B cell (primary cell): ENCODE measurements around the gene PAQR6. TPM values are rescaled to one million over a fixed set of nuclear protein-coding genes. Genes with fewer than 3 reads are reported as not detected.
"Not testable (repeated sequence)": the region's sequence is repeated elsewhere in the genome, so short reads cannot be mapped to it uniquely, and the experiment has no call there.

ENCODE experiments used
- ATAC-seq: fragments of 200-7000 bp; cut with Tn5 transposase; one replicate; pipeline ENCODE4 v1.10.0; 2021; ENCODE audit warnings: low read depth, mild to moderate bottlenecking, moderate number of reproducible peaks, moderate library complexity
- CTCF ChIA-PET: fragments of 350-600 bp; sonication (Branson Sonifier 250); formaldehyde crosslinking; loops from one replicate; lab custom pipeline; 2021; ENCODE audit warnings: antibody characterized with exemption, inconsistent platforms; lab: Charles Lee
- POLR2A ChIA-PET: fragments of 350-600 bp; sonication (Branson Sonifier 250); formaldehyde crosslinking; loops from one replicate; lab custom pipeline; 2021; ENCODE audit warnings: antibody characterized with exemption; lab: Charles Lee
- DNase-seq: peaks from one replicate; pipeline ENCODE4 v3.0.0; 2013
- H2AFZ ChIP-seq: 2 replicates; pipeline ENCODE4 v1.6.1; 2012; ENCODE audit warnings: mild to moderate bottlenecking, low read depth, low read length; ENCODE audit not compliant: insufficient read depth, poor library complexity, severe bottlenecking
- H3K27ac ChIP-seq, 2 donors: 1 replicate in 1 of 2; 2 replicates in 1 of 2; pipeline ENCODE4 v1.5.1; 2012 to 2013; ENCODE audit warnings: low read length in 2 of 2, mild to moderate bottlenecking in 2 of 2, moderate library complexity in 1 of 2
- H3K27me3 ChIP-seq, 4 experiments: fragments of 200-600 bp in 1 of 4; sonication (generic) in 1 of 4; replicated peaks in 1 of 4; 1 replicate in 2 of 4; 2 replicates in 2 of 4; pipeline versions ENCODE4 v1.6.1 to v1.7.0; 2013 to 2016; ENCODE audit warnings: low read length in 3 of 4, mild to moderate bottlenecking in 2 of 4, mixed read lengths in 1 of 4, moderate library complexity in 1 of 4; ENCODE audit not compliant: insufficient read depth in 4 of 4, control insufficient read depth in 3 of 4; ENCODE audit errors: control extremely low read depth in 1 of 4
- H3K36me3 ChIP-seq, 2 experiments: replicated peaks in 1 of 2; 1 replicate in 1 of 2; 2 replicates in 1 of 2; pipeline versions ENCODE4 v1.6.1 to v1.7.1; 2013; ENCODE audit warnings: low read length in 1 of 2; ENCODE audit not compliant: insufficient read depth in 2 of 2, control insufficient read depth in 1 of 2; ENCODE audit errors: control extremely low read depth in 1 of 2, extremely low read depth in 1 of 2
- H3K4me1 ChIP-seq, 2 donors: fragments of 200-600 bp in 1 of 2; sonication (generic) in 1 of 2; 1 replicate in 1 of 2; 2 replicates in 1 of 2; pipeline versions ENCODE4 v1.5.1 to v1.6.1; 2013 to 2017; ENCODE audit warnings: low read length in 2 of 2; ENCODE audit not compliant: control insufficient read depth in 2 of 2, insufficient read depth in 2 of 2
- H3K4me2 ChIP-seq: replicated peaks from 2 replicates; pipeline ENCODE3; 2012; ENCODE audit warnings: mild to moderate bottlenecking, low read depth, low read length; ENCODE audit not compliant: poor library complexity, severe bottlenecking
- H3K4me3 ChIP-seq, 5 experiments: fragments of 200-600 bp in 1 of 5; sonication (generic) in 1 of 5; 1 replicate in 3 of 5; 2 replicates in 2 of 5; pipeline versions ENCODE4 v1.5.1 to v1.7.0; 2011 to 2016; ENCODE audit warnings: low read length in 4 of 5, mild to moderate bottlenecking in 4 of 5, low read depth in 2 of 5, control low read depth in 1 of 5, moderate library complexity in 1 of 5; ENCODE audit not compliant: insufficient read depth in 1 of 5; ENCODE audit errors: control extremely low read depth in 1 of 5, extremely low read depth in 1 of 5
- H3K79me2 ChIP-seq: fragments of 200-600 bp; sonication (generic); one replicate; pipeline ENCODE4 v1.6.0; 2016; ENCODE audit warnings: low read length; ENCODE audit not compliant: control insufficient read depth, insufficient read depth
- H3K9ac ChIP-seq: fragments of 200-600 bp; sonication (generic); 2 replicates; pipeline ENCODE4 v1.6.1; 2017; ENCODE audit warnings: mild to moderate bottlenecking, low read length, moderate library complexity
- H3K9me3 ChIP-seq, 3 donors: one replicate each; pipeline versions ENCODE4 v1.6.1 to v1.7.1; 2013; ENCODE audit warnings: low read length in 2 of 3; ENCODE audit not compliant: control insufficient read depth in 2 of 3, insufficient read depth in 1 of 3; ENCODE audit errors: control extremely low read depth in 1 of 3
- H4K20me1 ChIP-seq: 2 replicates; pipeline ENCODE4 v1.6.0; 2012; ENCODE audit warnings: mild to moderate bottlenecking, low read length; ENCODE audit not compliant: insufficient read depth, control insufficient read depth, poor library complexity, severe bottlenecking
- H3K27ac Mint-ChIP-seq: one replicate; pipeline ENCODE4 v1.8.0; 2021; ENCODE audit warnings: mixed read lengths
- H3K27me3 Mint-ChIP-seq: one replicate; pipeline ENCODE4 v1.8.0; 2021; ENCODE audit warnings: mixed read lengths
- H3K4me1 Mint-ChIP-seq: one replicate; pipeline ENCODE4 v1.8.0; 2021; ENCODE audit warnings: mixed read lengths
- H3K4me3 Mint-ChIP-seq: one replicate; pipeline ENCODE4 v1.8.0; 2021; ENCODE audit warnings: mixed read lengths
- H3K9me3 Mint-ChIP-seq: one replicate; pipeline ENCODE4 v1.8.0; 2022; ENCODE audit warnings: mixed read lengths; ENCODE audit not compliant: insufficient read depth
- CTCF ChIP-seq: fragments of 200-600 bp; IDR thresholded peaks from one replicate; pipeline ENCODE4 v1.8.0; 2022; ENCODE audit warnings: antibody characterized with exemption, mild to moderate bottlenecking
- EZH2 ChIP-seq: IDR thresholded peaks from 2 replicates; pipeline ENCODE4 v1.6.1; 2012; ENCODE audit warnings: borderline replicate concordance, low read depth, mild to moderate bottlenecking, moderate library complexity, low read length; ENCODE audit not compliant: insufficient read depth, poor library complexity, severe bottlenecking
- WGBS: methylation state at CpG from one replicate; pipeline ENCODE4 v1.1.5; 2013; ENCODE audit warnings: missing lambda C conversion rate; ENCODE audit not compliant: insufficient coverage; 5-methylcytosine and 5-hydroxymethylcytosine counted together
- intact Hi-C: fragments of 100-400 bp; cut with micrococcal nuclease; formaldehyde crosslinking; loops from one replicate; pipeline ENCODE4 v1.10.0; 2022
- polyA plus RNA-seq: library from polyadenylated mRNA; depleted of rRNA; stranded (reverse); fragments of >200 nt; gene quantifications from 2 replicates; pipeline ENCODE4 v1.2.3, GENCODE V29; 2012
- total RNA-seq, 2 donors: library from RNA; stranded (reverse); fragments of 120-200 nt in 1 of 2; gene quantifications; 1 replicate in 1 of 2; 2 replicates in 1 of 2; pipeline versions ENCODE4 v1.2.3 to v1.2.4, GENCODE V29; 2013 to 2022

PAQR6 gene
- total and polyA plus RNA-seq, 2 donors (not counting 1 experiment from before 2014, with no cell fraction given), result 1.3 to 1.8 TPM

- no peaks in the 10 kb centered on the region for H3K9me3 ChIP-seq
- H3K4me3 ChIP-seq, result peak overlapping the region in 1 of 5 experiments; percentile 44
- intact Hi-C loops, result no loop called here
- ChIA-PET POLR2A (no interaction called here), CTCF (interaction anchor here (0.7 to 14.5 kb wide), 2 partner anchors 72 to 419 kb away, joined by 3 to 381 read pairs; no protein-coding TSS in a partner anchor)
- H3K27ac Mint-ChIP-seq, result no peak overlapping the region
- ATAC-seq, result no peak
- WGBS, result 38% methylated on average over 1 of the region's 2 CpGs
- no peak overlapping the region for H3K4me3 Mint-ChIP-seq
- H3K4me2 ChIP-seq, result no peak overlapping the region
- H3K4me1 Mint-ChIP-seq, result peaks cover 24% of the 10 kb centered on the region
- DNase-seq, result no peak
- peaks cover 8 to 12% of the 10 kb centered on the region in 2 donors for H3K4me1 ChIP-seq
- peaks cover 28% of the 10 kb centered on the region for H4K20me1 ChIP-seq
- peaks cover 11 to 27% of the 10 kb centered on the region in 2 experiments for H3K36me3 ChIP-seq
- H3K9ac ChIP-seq, result no peak overlapping the region
- no peaks in the 10 kb centered on the region for H3K27me3 Mint-ChIP-seq
- no peak for TF ChIP-seq CTCF
- no peak for TF ChIP-seq EZH2
- H3K27me3 ChIP-seq, result no peaks in the 10 kb centered on the region
- peaks cover 72% of the 10 kb centered on the region for H3K79me2 ChIP-seq
- no peaks in the 10 kb centered on the region for H3K9me3 Mint-ChIP-seq
- H3K27ac ChIP-seq, result peak overlapping the region in 1 of 2 donors; percentile 6
- no peak overlapping the region for H2AFZ ChIP-seq
Measured at GRCh38 chr1:156217871-156218270, 30.0 kb downstream of the PAQR6 start.

- ATAC-seq, DNase-seq, H3K9ac ChIP-seq, H3K9me3 Mint-ChIP-seq, H3K4me3 Mint-ChIP-seq, H3K9me3 ChIP-seq, H2AFZ ChIP-seq, H3K4me3 ChIP-seq, H3K4me2 ChIP-seq, H3K27ac Mint-ChIP-seq, H3K27ac ChIP-seq, intact Hi-C loops, H3K27me3 ChIP-seq, H3K27me3 Mint-ChIP-seq, POLR2A ChIA-PET: not testable (repeated sequence)
- CTCF ChIA-PET, result interaction anchor here (1.5 kb wide), 1 partner anchor 69 kb away, joined by 4 read pairs; no protein-coding TSS in a partner anchor
- peaks cover 14 to 19% of the 10 kb centered on the region in 2 donors for H3K4me1 ChIP-seq
- H4K20me1 ChIP-seq, result peaks cover 27% of the 10 kb centered on the region
- WGBS, result over 99% methylated on average over 38 of the region's 55 CpGs
- H3K36me3 ChIP-seq, result peaks cover 4 to 18% of the 10 kb centered on the region in 2 experiments
- H3K4me1 Mint-ChIP-seq, result peaks cover 35% of the 10 kb centered on the region
- H3K79me2 ChIP-seq, result peaks cover 60% of the 10 kb centered on the region
Measured at GRCh38 chr1:156216361-156217086, 31.3 kb downstream of the PAQR6 start.
